ENCODE results near the gene CREB3L2.

- TF ChIP-seq RAD21 (IDR thresholded peaks at IDR 0.05; ENCODE audit: low read depth): no peak
- no peak for TF ChIP-seq JUND (IDR thresholded peaks at IDR 0.05)
- no peak for TF ChIP-seq CTCF (IDR thresholded peaks at IDR 0.05 in 2 of 3, conservative IDR thresholded peaks at IDR 0.05 in 1 of 3; ENCODE audit: borderline replicate concordance in 1 of 3, insufficient read depth in 1 of 3, low read depth in 2 of 3, low read length in 2 of 3)
- no peak for TF ChIP-seq POLR2A (IDR thresholded peaks at IDR 0.05; ENCODE audit: borderline replicate concordance, extremely low read depth, insufficient read depth, insufficient read length)
- TF ChIP-seq TCF7L2 (IDR thresholded peaks at IDR 0.05; ENCODE audit: borderline replicate concordance, extremely low read depth, insufficient read depth, insufficient read length): no peak
- TF ChIP-seq EZH2 (IDR thresholded peaks at IDR 0.05): no peak
- TF ChIP-seq MAX (IDR thresholded peaks at IDR 0.05): no peak
- TF ChIP-seq EGR1 (IDR thresholded peaks at IDR 0.05; ENCODE audit: low read depth): no peak
- no peak for TF ChIP-seq SIN3A (IDR thresholded peaks at IDR 0.05; ENCODE audit: low read depth)
- TF ChIP-seq POLR2AphosphoS5 (IDR thresholded peaks at IDR 0.05; ENCODE audit: low read depth, low read length): no peak
- TF ChIP-seq ZFX (IDR thresholded peaks at IDR 0.05): no peak
Observed at GRCh38 chr7:138000081-138000701, 1.7 kb downstream of the CREB3L2 start.

All from HCT116 (cell line).